ENCODE results near the gene SPECC1L.

SPECC1L gene

GRCh38 chr22:24428751-24429410, 158.2 kb downstream of the SPECC1L start:
- no peak for DNase-seq (ENCODE audit: extremely low read depth, low read depth)
- no peak overlapping the region for H3K4me3 ChIP-seq (replicated peaks; ENCODE audit: low read depth, low read length)
- no peak for TF ChIP-seq CTCF (IDR thresholded peaks at IDR 0.05; ENCODE audit: low read depth, low read length, missing control alignments)

GRCh38 chr22:24429411-24430365, 159.1 kb downstream of the SPECC1L start:
- DNase-seq (ENCODE audit: extremely low read depth, low read depth), result no peak
- no peak for TF ChIP-seq CTCF (IDR thresholded peaks at IDR 0.05; ENCODE audit: low read depth, low read length, missing control alignments)

GRCh38 chr22:24430431-24431308, 160.0 kb downstream of the SPECC1L start:
- no peak overlapping the region for H3K4me3 ChIP-seq (replicated peaks; ENCODE audit: low read depth, low read length)
- TF ChIP-seq CTCF (IDR thresholded peaks at IDR 0.05; ENCODE audit: low read depth, low read length, missing control alignments), result no peak
- DNase-seq (ENCODE audit: extremely low read depth, low read depth), result no peak

More at GRCh38 chr22:24429411-24430365, 159.1 kb downstream of the SPECC1L start:
- H3K4me3 ChIP-seq (replicated peaks; ENCODE audit: low read depth, low read length), result no peak overlapping the region

- H3K4me3 ChIP-seq (replicated peaks; ENCODE audit: low read depth, low read length), result no peak overlapping the region
- no peak for TF ChIP-seq CTCF (IDR thresholded peaks at IDR 0.05; ENCODE audit: low read depth, low read length, missing control alignments)
- DNase-seq (ENCODE audit: extremely low read depth, low read depth), result no peak
These were observed 160.8 kb downstream of the SPECC1L start for GRCh38 chr22:24431309-24432034.

GRCh38 chr22:24432059-24432853, 161.6 kb downstream of the SPECC1L start:
- DNase-seq (ENCODE audit: extremely low read depth, low read depth), result no peak
- TF ChIP-seq CTCF (IDR thresholded peaks at IDR 0.05; ENCODE audit: low read depth, low read length, missing control alignments), result no peak
- no peak overlapping the region for H3K4me3 ChIP-seq (replicated peaks; ENCODE audit: low read depth, low read length)

Data from HFF-Myc (cell line).